WTC11 (cell line): ENCODE measurements around the gene ZCRB1.

Source experiments
- CREB1 ChIP-seq: sonication (generic); formaldehyde crosslinking; IDR thresholded peaks from 2 replicates; pipeline ENCODE4 v1.8.0; 2023; ENCODE audit warnings: mild to moderate bottlenecking, missing genetic modification reagents
- CTCF ChIP-seq: fragments of 200-600 bp; IDR thresholded peaks from 2 replicates; pipeline ENCODE4 v1.8.0; 2022; ENCODE audit warnings: antibody characterized with exemption
- E2F1 ChIP-seq: sonication (generic); formaldehyde crosslinking; IDR thresholded peaks from 2 replicates; pipeline ENCODE4 v1.8.0; 2022; ENCODE audit warnings: mild to moderate bottlenecking, missing genetic modification reagents
- OVOL2 ChIP-seq: fragments of 250-450 bp; sonication (Bioruptor Pico); IDR thresholded peaks from 2 replicates; pipeline ENCODE4 v1.9.0; 2021; ENCODE audit warnings: mild to moderate bottlenecking, borderline replicate concordance
- SP1 ChIP-seq: sonication (generic); formaldehyde crosslinking; conservative IDR thresholded peaks from 2 replicates; pipeline ENCODE4 v1.8.1; 2022; ENCODE audit warnings: missing genetic modification reagents
- TEAD4 ChIP-seq: sonication (generic); formaldehyde crosslinking; IDR thresholded peaks from 2 replicates; pipeline ENCODE4 v1.8.0; 2022; ENCODE audit warnings: mild to moderate bottlenecking, missing genetic modification reagents

GRCh38 chr12:42283739-42284138 lies 42.2 kb downstream of the ZCRB1 start:
- no peak for TF ChIP-seq TEAD4 (CRISPR knock-in tag)
- TF ChIP-seq CTCF = no peak
- no peak for TF ChIP-seq E2F1 (CRISPR knock-in tag)
- no peak for TF ChIP-seq CREB1 (CRISPR knock-in tag)
- no peak for TF ChIP-seq SP1 (CRISPR knock-in tag)
- no peak for TF ChIP-seq OVOL2 (CRISPR knock-in tag)
